SK-N-SH (cell line): ENCODE results near the gene UNC79. TPM values are rescaled to one million over a fixed set of nuclear protein-coding genes. Genes with fewer than 3 reads are reported as not detected.

Experiments
- CTCF ChIA-PET: fragments of 300-600, 350-600 bp; formaldehyde crosslinking; extraction: SDS; loops from one replicate; lab custom pipeline; 2021; lab: Yijun Ruan, JAX
- POLR2A ChIA-PET: fragments of 350-600 bp; sonication (Branson Sonifier 250); formaldehyde crosslinking; extraction: SDS; loops from one replicate; lab custom pipeline; 2020; ENCODE audit warnings: antibody characterized with exemption, inconsistent platforms; lab: Yijun Ruan, JAX
- DNase-seq: peaks from one replicate; pipeline ENCODE4 v3.0.0; 2012
- H2AFZ ChIP-seq: fragments of 200-600 bp; sonication (generic); 2 replicates; pipeline ENCODE4 v1.8.1; 2016; ENCODE audit warnings: antibody characterized with exemption, mild to moderate bottlenecking, low read depth
- H3F3A ChIP-seq: fragments of 200-600 bp; sonication (generic); replicated peaks from 2 replicates; pipeline ENCODE3; 2016; ENCODE audit warnings: antibody characterized with exemption, mild to moderate bottlenecking; ENCODE audit not compliant: insufficient read depth
- H3K27ac ChIP-seq, 2 experiments: fragments of 200-500 bp in 1 of 2; fragments of 200-600 bp in 1 of 2; sonication (Bioruptor generic) in 1 of 2; sonication (generic), shearing (Covaris generic) in 1 of 2; 2 replicates each; pipeline versions ENCODE4 v1.5.1 to v1.6.1; 2014 to 2016; ENCODE audit warnings: low read depth in 2 of 2, inconsistent platforms in 1 of 2, low read length in 1 of 2, mild to moderate bottlenecking in 1 of 2, mixed read lengths in 1 of 2
- H3K27me3 ChIP-seq: fragments of 200-600 bp; sonication (generic), shearing (Covaris generic); 2 replicates; pipeline ENCODE4 v1.6.1; 2016; ENCODE audit warnings: mixed run types; ENCODE audit not compliant: insufficient read depth
- H3K36me3 ChIP-seq, 2 experiments: fragments of 200-500 bp in 1 of 2; fragments of 200-600 bp in 1 of 2; sonication (Bioruptor generic) in 1 of 2; sonication (generic) in 1 of 2; replicated peaks in 1 of 2; 2 replicates each; pipeline versions ENCODE3 to v1.5.1; 2014 to 2016; ENCODE audit warnings: low read length in 1 of 2, mild to moderate bottlenecking in 1 of 2; ENCODE audit not compliant: insufficient read depth in 2 of 2, control insufficient read depth in 1 of 2
- H3K4me1 ChIP-seq, 2 experiments: fragments of 200-500 bp in 1 of 2; fragments of 200-600 bp in 1 of 2; sonication (Bioruptor generic) in 1 of 2; sonication (generic), shearing (Covaris generic) in 1 of 2; 2 replicates each; pipeline versions ENCODE4 v1.5.1 to v1.6.1; 2014 to 2016; ENCODE audit warnings: low read depth in 1 of 2, low read length in 1 of 2, mixed run types in 1 of 2; ENCODE audit not compliant: insufficient read depth in 2 of 2, control insufficient read depth in 1 of 2
- H3K4me2 ChIP-seq: fragments of 200-600 bp; sonication (generic), shearing (Covaris generic); 2 replicates; pipeline ENCODE4 v1.6.1; 2017; ENCODE audit warnings: mixed run types
- H3K4me3 ChIP-seq, 2 experiments: fragments of 200-500 bp in 1 of 2; fragments of 200-600 bp in 1 of 2; sonication (Bioruptor generic) in 1 of 2; sonication (generic), shearing (Covaris generic) in 1 of 2; 2 replicates each; pipeline versions ENCODE4 v1.5.1 to v1.8.1; 2014 to 2016; ENCODE audit warnings: low read depth in 2 of 2, inconsistent platforms in 1 of 2, low read length in 1 of 2, mild to moderate bottlenecking in 1 of 2, mixed read lengths in 1 of 2, moderate library complexity in 1 of 2
- H3K79me2 ChIP-seq: fragments of 200-600 bp; sonication (generic); 2 replicates; pipeline ENCODE4 v1.8.1; 2017; ENCODE audit warnings: mild to moderate bottlenecking; ENCODE audit not compliant: insufficient read depth
- H3K9ac ChIP-seq: fragments of 200-600 bp; sonication (generic); 2 replicates; pipeline ENCODE4 v1.6.1; 2017; ENCODE audit warnings: mixed run types
- H3K9me2 ChIP-seq: fragments of 200-600 bp; sonication (generic); 2 replicates; pipeline ENCODE4 v1.6.1; 2017; ENCODE audit warnings: mixed run types
- H3K9me3 ChIP-seq: fragments of 200-600 bp; sonication (generic); 2 replicates; pipeline ENCODE4 v1.6.1; 2017; ENCODE audit warnings: mixed run types, mild to moderate bottlenecking, moderate library complexity
- H4K20me1 ChIP-seq: fragments of 200-600 bp; sonication (generic); 2 replicates; pipeline ENCODE4 v1.6.1; 2017; ENCODE audit warnings: mild to moderate bottlenecking, mixed run types; ENCODE audit not compliant: insufficient read depth
- CHD2 ChIP-seq: fragments of 150-350 bp; IDR thresholded peaks from 2 replicates; pipeline ENCODE4 v1.6.1; 2018; ENCODE audit warnings: low read length; ENCODE audit not compliant: partially characterized antibody
- EP300 ChIP-seq, 2 experiments: IDR thresholded peaks; 2 replicates each; pipeline versions ENCODE4 v1.4.0 to v1.6.1; 2012; ENCODE audit warnings: borderline replicate concordance in 1 of 2, low read depth in 1 of 2, low read length in 1 of 2
- FOXJ3 ChIP-seq: sonication (generic); formaldehyde crosslinking; IDR thresholded peaks from 2 replicates; pipeline ENCODE4 v1.5.1; 2020; ENCODE audit warnings: mild to moderate bottlenecking, missing genetic modification reagents
- FOXM1 ChIP-seq: IDR thresholded peaks from 2 replicates; pipeline ENCODE4 v1.4.0; 2012; ENCODE audit warnings: low read depth, mild to moderate bottlenecking
- MAX ChIP-seq: IDR thresholded peaks from 2 replicates; pipeline ENCODE4 v1.4.0; 2012; ENCODE audit warnings: low read depth
- NRF1 ChIP-seq: IDR thresholded peaks from 2 replicates; pipeline ENCODE4 v1.6.1; 2012; ENCODE audit warnings: low read depth, mild to moderate bottlenecking, low read length
- POLR2AphosphoS5 ChIP-seq: IDR thresholded peaks from 2 replicates; pipeline ENCODE4 v1.6.1; 2012; ENCODE audit warnings: low read depth, low read length
- RAD21 ChIP-seq: IDR thresholded peaks from 2 replicates; pipeline ENCODE4 v1.6.1; 2012; ENCODE audit warnings: mild to moderate bottlenecking, low read length
- SIN3A ChIP-seq: IDR thresholded peaks from 2 replicates; pipeline ENCODE4 v1.6.1; 2012; ENCODE audit warnings: low read depth, mild to moderate bottlenecking, low read length, moderate library complexity, borderline replicate concordance
- SMC3 ChIP-seq: IDR thresholded peaks from 2 replicates; pipeline ENCODE4 v1.6.1; 2012; ENCODE audit warnings: low read depth, low read length, improper control_type of control experiment
- TCF12 ChIP-seq: IDR thresholded peaks from 2 replicates; pipeline ENCODE4 v1.4.0; 2012
- USF1 ChIP-seq: IDR thresholded peaks from 2 replicates; pipeline ENCODE4 v1.4.0; 2012; ENCODE audit warnings: low read depth, borderline replicate concordance
- WGBS: methylation state at CpG from one replicate; pipeline ENCODE4 v1.1.6; 2017; ENCODE audit warnings: low lambda C conversion rate; 5-methylcytosine and 5-hydroxymethylcytosine counted together
- polyA plus RNA-seq, 3 experiments: library from polyadenylated mRNA; depleted of rRNA; stranded (reverse); fragments of >200 nt; gene quantifications; 2 replicates each; pipeline ENCODE4 v1.2.3, GENCODE V29; 2012
- TF ChIP-seq, protein P1 (sequence below): fragments of 150-350 bp; IDR thresholded peaks from 2 replicates; pipeline ENCODE4 v1.6.1; 2017; ENCODE audit warnings: antibody characterized with exemption, low read length, low read depth, borderline replicate concordance
- TF ChIP-seq, protein P2 (sequence below): IDR thresholded peaks from 2 replicates; pipeline ENCODE4 v1.4.0; 2012; ENCODE audit warnings: low read depth, borderline replicate concordance

Gene UNC79
- polyA plus RNA-seq, 1 of the 3 experiments (the other 2 are of a cell fraction), result 0.10 TPM

- Histone ChIP-seq H3F3A (no peaks in the 10 kb centered on the region), H4K20me1 (no peaks in the 10 kb centered on the region), H3K4me2 (no peak overlapping the region), H3K79me2 (no peaks in the 10 kb centered on the region), H3K9me3 (no peaks in the 10 kb centered on the region), H3K9ac (no peak overlapping the region), H2AFZ (no peak overlapping the region), H3K36me3 (no peaks in the 10 kb centered on the region), H3K4me1 (no peaks in the 10 kb centered on the region), H3K9me2 (no peaks in the 10 kb centered on the region), H3K27me3 (no peaks in the 10 kb centered on the region), H3K27ac (no peak overlapping the region), H3K4me3 (no peak overlapping the region)
- DNase-seq, result no peak
- TF ChIP-seq, protein P1, sequence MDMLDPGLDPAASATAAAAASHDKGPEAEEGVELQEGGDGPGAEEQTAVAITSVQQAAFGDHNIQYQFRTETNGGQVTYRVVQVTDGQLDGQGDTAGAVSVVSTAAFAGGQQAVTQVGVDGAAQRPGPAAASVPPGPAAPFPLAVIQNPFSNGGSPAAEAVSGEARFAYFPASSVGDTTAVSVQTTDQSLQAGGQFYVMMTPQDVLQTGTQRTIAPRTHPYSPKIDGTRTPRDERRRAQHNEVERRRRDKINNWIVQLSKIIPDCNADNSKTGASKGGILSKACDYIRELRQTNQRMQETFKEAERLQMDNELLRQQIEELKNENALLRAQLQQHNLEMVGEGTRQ, result no peak
- TF ChIP-seq SIN3A (no peak), EP300 (IDR thresholded peaks at IDR 0.05; ENCODE audit: borderline replicate concordance in 1 of 2, low read depth in 1 of 2, low read length in 1 of 2) (no peak), FOXJ3 (CRISPR knock-in tag) (no peak), RAD21 (no peak), NRF1 (no peak), CHD2 (no peak), FOXM1 (no peak), TCF12 (no peak), USF1 (no peak)
- TF ChIP-seq, protein P2, sequence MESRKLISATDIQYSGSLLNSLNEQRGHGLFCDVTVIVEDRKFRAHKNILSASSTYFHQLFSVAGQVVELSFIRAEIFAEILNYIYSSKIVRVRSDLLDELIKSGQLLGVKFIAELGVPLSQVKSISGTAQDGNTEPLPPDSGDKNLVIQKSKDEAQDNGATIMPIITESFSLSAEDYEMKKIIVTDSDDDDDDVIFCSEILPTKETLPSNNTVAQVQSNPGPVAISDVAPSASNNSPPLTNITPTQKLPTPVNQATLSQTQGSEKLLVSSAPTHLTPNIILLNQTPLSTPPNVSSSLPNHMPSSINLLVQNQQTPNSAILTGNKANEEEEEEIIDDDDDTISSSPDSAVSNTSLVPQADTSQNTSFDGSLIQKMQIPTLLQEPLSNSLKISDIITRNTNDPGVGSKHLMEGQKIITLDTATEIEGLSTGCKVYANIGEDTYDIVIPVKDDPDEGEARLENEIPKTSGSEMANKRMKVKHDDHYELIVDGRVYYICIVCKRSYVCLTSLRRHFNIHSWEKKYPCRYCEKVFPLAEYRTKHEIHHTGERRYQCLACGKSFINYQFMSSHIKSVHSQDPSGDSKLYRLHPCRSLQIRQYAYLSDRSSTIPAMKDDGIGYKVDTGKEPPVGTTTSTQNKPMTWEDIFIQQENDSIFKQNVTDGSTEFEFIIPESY, result no peak
- ChIA-PET POLR2A (no interaction called here), CTCF (no interaction called here)
- whole genome bisulfite sequencing, result 25% methylated on average over 5 of the region's 5 CpGs
Measured at GRCh38 chr14:93571275-93571674, 140.5 kb downstream of the UNC79 start.

DNA sequence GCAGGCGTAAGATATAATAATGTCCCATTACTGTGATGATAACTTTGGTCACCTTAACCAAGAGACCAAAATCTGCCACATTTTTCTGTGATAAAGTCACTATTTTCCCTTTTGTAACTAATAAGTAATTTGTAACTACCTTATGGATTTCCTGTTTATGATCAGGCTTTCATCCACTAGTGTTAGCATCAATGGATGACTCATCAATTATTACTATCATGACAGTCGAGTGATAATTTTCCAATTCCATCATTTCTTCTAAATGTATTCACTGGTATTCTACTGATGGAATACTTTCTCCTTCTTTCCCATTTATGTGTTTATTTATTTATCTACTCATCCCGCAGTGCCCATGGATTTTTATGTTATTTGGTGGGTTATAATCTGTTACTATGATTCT lies 148.4 kb downstream of the UNC79 start:
- TF ChIP-seq RAD21 (no peak), SMC3 (no peak), TCF12 (no peak), SIN3A (no peak), MAX (no peak), USF1 (no peak), POLR2AphosphoS5 (no peak)
- Histone ChIP-seq H3K9ac (no peak overlapping the region), H3K4me3 (no peak overlapping the region), H3K9me3 (no peaks in the 10 kb centered on the region), H4K20me1 (no peaks in the 10 kb centered on the region), H3K4me1 (no peaks in the 10 kb centered on the region), H3K79me2 (no peaks in the 10 kb centered on the region), H3K27me3 (no peaks in the 10 kb centered on the region), H3K4me2 (no peak overlapping the region), H3F3A (no peaks in the 10 kb centered on the region), H2AFZ (no peak overlapping the region), H3K9me2 (no peaks in the 10 kb centered on the region), H3K36me3 (no peaks in the 10 kb centered on the region), H3K27ac (no peak overlapping the region)
- WGBS, result 47% methylated on average over 3 of the region's 3 CpGs
- no peak for DNase-seq
- CTCF ChIA-PET, result no interaction called here
- POLR2A ChIA-PET, result no interaction called here
